GM10266 (cell line): ENCODE results near the gene CADPS.

Experiments used
- DNase-seq: peaks from one replicate; pipeline ENCODE4 v3.0.0; 2012; ENCODE audit errors: extremely low spot score
- CTCF ChIP-seq: IDR thresholded peaks from 2 replicates; pipeline ENCODE4 v1.5.1; 2012; ENCODE audit warnings: mild to moderate bottlenecking, low read depth; ENCODE audit not compliant: control insufficient read depth, insufficient read depth; ENCODE audit errors: missing control alignments

Gene CADPS

GRCh38 chr3:62372621-62373041 lies 502.6 kb downstream of the CADPS start:
- TF ChIP-seq CTCF = no peak
- no peak for DNase-seq

- no peak for TF ChIP-seq CTCF
- DNase-seq = peak; percentile 23
These were observed 503.3 kb downstream of the CADPS start for GRCh38 chr3:62371720-62372591.

DNA sequence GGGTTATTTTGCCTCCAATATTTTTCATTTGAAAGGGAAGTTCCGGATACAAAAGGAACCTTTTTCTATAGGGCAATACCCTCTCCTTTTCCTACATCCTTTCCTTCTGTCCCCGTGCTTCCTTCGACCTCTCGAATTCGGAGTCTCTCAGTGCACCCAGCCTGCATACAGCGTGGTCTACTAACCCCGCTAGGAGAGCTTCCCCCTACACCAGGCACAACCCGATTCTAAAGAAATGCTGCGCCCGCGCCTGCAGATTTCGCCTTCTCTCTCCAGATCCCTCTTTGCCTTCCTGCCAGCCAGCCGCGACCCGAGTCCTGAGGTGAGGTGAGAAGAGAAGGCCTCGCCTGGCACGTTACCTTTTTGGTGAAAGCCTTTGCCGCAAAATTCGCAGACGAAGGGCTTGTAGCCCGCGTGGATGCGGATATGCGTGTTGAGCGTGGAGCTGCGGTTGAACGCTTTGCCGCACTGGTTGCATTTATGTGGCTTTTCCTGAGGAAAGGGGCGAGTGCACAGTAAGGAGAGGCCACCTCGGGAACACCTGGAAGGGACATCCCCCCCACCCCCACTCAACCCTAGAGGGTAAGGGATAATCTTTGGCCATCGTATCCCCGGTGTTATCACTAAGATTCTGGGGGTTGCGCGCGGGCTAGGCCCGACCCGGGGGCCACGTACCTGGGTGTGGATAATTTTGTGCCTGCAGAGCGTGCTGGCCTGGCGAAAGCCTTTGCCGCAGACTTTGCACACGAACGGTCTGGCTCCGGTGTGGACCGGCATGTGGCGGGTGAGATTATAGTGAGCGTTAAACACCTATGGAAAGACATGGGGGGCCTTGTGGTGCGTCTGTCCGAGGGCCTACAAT lies 504.1 kb downstream of the CADPS start:
- DNase-seq = peak; percentile 27

DNA sequence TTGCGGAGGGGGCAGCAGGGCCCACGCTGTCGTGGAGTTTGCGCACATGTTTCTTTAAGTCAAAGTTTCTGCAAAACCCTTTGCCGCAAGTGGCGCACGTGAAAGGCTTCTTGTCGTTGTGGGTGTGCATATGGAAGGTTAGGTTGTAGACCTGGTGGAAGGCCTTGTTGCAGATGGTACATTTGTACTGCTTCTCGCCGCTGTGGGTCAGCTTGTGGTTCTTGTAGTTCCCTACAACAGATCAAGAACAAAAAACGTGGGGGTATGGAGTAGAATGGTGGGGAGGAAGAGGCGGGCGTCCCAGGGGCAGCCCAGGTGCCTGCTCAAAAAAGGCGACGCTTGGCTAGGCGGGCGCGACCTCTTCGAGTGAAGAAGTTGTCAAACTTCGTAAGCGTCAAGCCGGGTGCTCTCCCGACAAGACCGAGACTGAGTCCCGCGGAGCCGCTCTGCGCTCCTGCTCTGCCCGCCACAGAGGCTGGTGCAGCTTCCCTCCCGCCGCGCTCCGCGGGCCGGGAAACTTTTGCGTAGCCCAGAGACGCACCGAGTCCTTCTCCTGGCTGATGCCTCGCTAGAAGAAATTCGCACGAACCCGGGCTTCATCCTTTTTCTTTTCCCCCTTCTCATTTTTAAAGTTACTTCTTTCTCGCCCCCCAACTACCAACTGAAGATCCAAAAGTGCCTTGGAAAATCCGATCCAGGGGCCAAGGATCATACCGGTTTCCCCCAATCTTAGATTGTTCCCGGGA lies 504.9 kb downstream of the CADPS start:
- TF ChIP-seq CTCF = no peak
- DNase-seq = no peak

More for the DNA sequence above, 504.1 kb downstream of the CADPS start:
- no peak for TF ChIP-seq CTCF

DNA sequence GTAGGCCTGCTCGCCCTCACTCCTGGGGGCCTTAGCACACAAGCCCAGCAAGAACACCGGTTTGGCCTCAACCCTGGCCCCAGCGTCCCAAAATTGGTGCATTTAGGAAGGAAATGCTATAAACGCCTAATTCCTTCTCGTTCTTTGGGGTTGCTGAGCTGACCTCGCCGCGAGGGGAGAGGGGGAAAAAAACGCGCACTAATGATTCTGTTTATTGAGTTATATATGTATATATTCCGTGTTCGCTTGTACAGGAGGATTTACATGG lies 505.8 kb downstream of the CADPS start:
- no peak for TF ChIP-seq CTCF
- no peak for DNase-seq

DNA sequence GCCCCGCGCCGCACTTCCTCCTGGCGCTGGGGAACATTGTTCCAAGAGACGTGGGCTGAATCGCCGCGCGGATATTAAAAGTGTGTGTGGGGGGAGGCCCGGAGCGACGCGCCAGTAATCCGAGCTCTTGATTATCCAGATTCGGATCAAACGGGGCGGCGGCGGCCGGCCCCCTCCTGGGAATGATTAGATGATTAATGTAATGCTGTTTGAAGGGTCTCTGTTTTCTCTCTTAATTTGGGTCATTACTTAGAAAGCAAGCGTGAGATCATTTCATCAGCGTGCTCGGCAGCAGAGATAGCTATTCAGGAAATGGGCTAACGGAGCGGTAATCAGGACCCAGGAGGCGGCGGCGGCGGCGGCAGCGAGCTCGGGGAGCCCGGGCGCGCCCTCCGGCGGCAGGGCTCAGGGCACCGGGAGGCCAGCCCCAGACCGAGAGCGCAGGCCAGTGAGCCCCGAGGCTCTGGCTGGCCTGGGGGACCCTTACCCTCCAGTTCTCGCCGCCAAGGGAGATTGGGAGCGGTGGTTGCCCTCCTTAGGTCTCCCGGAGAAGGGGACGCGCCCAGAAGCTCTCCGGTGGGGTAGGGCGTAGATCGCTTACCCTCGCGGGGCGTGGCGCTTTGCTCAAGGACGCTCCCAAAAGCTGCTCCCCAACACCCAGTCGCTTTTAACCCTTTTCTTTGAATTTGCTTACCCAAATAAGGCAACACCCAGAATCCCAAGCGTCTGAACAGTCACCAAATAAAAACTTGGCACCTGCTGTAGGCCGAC lies 506.3 kb downstream of the CADPS start:
- TF ChIP-seq CTCF = no peak
- no peak for DNase-seq
